Measurements from ENCODE around the gene IL2RG.

IL2RG gene

DNA sequence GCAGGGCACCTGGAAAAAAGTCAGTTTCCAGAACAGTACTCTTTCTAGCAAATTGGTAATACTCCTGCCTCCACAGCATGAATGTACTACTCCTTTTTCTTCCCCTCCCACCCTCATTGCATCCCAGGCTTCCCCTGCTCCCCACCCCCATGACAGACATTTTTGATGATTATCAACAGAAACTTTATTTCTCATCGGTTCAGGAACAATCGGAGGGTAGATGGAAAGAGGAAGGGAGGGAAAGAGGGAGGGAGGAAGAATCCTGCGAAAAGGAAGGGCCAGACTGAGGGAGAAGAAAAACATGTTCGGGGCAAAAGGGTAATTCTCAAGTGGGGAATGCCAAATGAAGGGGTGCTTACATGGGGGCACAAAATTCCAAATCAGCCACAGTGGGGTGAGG lies 4.1 kb downstream of the IL2RG start:
- DNase-seq: no peak

DNA sequence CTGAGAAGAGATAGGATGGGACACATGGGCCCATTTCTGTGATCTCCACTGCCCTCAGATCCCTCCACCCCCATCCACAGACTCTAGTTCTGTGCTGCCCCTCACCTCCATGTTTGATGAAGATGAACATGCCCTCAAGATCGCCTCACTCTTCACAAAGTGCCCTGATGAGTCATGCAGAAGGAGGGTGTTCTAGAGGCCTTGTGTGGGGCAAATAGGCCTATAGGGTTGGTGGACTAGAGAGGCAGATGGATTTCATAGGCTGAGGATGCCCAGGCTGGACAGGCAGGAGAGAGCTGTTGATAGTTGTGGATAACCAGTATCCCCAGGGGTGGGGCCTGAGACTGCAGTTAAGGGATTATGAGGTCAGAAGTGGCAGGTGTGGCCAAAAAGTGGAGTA lies 5.0 kb downstream of the IL2RG start, which contains the start of gene CXorf65:
CXorf65 (minus strand) TSS at position 314 of the 400 bp plus-strand sequence; CDS start at position 130, 184 bp downstream.
- DNase-seq: no peak

DNA sequence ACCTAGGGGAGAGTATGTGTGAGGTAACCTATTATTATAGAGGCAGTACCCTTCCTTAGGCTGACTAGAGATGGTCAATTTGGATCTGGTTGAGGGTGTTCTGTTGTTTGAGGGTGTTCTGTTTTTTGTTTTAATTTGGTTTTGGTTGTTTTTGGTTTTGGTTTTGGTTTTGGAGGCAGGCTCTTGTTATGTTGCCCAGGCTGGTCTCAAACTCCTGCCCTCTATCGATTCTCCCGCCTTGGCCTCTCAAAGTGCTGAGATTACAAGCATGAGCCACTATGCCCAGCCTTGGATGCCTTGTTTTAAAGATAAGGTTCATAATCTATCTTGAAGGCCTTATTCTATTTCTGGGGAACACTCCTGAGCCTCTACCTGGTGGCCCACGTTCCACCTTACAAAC lies 5.7 kb downstream of the IL2RG start:
- no peak for DNase-seq

DNA sequence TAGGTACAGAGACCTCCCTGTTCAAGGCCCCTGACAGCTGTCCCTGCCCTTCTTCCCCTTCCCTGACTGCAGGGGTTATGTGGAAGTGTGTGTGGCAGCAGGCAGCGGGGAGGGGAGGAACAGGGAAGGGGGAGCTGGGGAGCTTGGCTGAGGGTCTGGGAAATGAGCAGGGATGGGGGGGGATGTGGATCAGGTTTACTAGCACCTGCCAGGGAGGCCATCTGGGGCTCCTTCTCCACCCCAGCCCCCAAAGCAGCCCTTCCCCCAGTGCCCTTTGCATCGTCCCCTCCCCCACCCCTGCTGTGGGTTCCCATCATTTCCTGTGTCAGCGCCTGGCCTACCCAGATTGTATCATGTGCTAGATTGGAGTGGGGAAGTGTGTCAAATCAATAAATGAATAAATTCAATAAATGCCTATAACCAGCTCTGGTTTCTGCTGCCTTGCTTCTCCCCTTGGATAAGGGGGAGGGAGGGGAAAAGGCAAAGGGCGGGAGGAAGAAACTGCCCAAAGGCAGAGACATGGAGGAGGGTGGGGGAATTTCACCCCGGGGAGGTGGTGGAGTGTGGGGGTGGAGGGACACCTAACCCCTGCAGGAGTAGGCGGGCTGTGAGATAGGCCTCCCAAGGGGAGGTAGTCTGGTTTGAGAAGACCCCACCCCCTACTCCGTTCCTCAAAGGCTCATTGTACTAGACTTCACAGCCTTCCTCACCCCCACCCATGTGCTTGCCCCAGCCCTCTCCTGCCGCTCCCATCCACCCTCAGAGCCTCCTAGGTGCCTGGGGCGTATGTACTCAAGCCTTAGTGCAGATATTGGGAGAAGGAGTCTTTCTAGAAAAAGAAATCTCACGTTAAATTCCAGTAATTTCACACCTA lies 8.0 kb downstream of the IL2RG start:
- DNase-seq: peak; percentile 83

GRCh38 chrX:71102292-71102691 lies 9.1 kb downstream of the IL2RG start:
- no peak for DNase-seq

DNA sequence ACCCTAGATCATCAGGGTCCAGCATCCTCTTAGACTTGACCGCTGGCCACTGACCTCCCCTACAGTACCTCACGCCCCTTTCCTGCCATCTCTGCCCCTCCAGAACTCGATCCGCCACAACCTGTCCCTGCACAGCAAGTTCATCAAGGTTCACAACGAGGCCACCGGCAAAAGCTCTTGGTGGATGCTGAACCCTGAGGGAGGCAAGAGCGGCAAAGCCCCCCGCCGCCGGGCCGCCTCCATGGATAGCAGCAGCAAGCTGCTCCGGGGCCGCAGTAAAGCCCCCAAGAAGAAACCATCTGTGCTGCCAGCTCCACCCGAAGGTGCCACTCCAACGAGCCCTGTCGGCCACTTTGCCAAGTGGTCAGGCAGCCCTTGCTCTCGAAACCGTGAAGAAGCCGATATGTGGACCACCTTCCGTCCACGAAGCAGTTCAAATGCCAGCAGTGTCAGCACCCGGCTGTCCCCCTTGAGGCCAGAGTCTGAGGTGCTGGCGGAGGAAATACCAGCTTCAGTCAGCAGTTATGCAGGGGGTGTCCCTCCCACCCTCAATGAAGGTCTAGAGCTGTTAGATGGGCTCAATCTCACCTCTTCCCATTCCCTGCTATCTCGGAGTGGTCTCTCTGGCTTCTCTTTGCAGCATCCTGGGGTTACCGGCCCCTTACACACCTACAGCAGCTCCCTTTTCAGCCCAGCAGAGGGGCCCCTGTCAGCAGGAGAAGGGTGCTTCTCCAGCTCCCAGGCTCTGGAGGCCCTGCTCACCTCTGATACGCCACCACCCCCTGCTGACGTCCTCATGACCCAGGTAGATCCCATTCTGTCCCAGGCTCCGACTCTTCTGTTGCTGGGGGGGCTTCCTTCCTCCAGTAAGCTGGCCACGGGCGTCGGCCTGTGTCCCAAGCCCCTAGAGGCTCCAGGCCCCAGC lies 10.5 kb downstream of the IL2RG start:
- DNase-seq: no peak

- DNase-seq: no peak
These were observed 11.6 kb downstream of the IL2RG start for GRCh38 chrX:71099736-71100135.

GRCh38 chrX:71098951-71099506 lies 12.3 kb downstream of the IL2RG start:
- no peak for DNase-seq

DNA sequence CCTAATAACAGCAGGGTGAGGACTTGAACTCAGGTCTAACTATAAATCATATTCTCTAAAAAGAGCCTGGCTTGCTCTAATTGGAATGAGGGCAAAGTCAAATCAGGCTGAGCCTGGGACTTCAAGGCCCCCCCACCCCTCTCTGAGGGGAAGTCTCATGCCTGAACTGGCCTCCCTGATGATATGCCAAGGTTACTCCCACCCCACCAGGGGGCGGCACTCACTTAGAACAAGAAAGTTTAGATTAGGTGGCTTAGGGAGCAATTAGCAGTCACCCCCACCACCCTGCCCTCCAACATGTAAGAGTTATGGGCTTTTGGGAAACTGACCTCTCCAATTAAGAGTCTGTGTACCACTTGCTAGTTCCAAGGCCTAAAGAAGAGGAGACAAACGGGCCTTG lies 13.1 kb downstream of the IL2RG start:
- DNase-seq: no peak

DNA sequence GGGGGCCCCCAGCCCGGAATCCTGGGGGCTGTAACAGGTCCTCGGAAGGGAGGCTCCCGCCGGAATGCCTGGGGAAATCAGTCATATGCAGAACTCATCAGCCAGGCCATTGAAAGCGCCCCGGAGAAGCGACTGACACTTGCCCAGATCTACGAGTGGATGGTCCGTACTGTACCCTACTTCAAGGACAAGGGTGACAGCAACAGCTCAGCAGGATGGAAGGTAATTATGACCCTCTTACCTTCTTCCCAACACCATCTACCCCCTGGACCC lies 14.7 kb downstream of the IL2RG start:
- DNase-seq: no peak

DNA sequence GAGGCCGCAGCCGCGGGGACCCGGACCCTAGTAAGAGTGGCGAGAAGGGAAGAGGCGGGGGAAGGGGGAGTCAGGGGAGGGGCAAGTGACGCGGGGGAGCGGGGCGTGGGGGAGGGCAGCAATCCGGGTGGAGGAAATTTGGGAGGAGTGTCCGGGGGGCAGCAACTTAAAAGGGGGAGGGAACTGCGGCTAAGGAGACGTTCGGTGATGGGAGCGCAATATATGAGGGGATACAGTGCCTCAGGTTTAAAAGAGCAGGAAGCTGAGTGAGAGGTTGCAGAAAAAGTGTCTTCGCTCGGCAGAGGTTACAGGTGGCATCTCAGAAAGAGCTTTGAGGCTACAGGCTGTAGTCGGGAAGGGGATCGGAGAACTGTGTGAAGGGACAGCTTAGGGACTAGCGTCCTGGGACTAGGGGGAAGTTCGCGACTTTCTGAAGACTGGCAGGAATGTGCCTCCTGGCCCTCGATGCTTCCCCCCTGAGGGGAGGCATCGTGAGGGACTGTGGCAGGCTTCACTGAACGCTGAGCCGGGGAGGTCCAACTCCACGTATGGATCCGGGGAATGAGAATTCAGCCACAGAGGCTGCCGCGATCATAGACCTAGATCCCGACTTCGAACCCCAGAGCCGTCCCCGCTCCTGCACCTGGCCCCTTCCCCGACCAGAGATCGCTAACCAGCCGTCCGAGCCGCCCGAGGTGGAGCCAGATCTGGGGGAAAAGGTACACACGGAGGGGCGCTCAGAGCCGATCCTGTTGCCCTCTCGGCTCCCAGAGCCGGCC lies 15.2 kb downstream of the IL2RG start:
- DNase-seq: peak; percentile 69

DNA sequence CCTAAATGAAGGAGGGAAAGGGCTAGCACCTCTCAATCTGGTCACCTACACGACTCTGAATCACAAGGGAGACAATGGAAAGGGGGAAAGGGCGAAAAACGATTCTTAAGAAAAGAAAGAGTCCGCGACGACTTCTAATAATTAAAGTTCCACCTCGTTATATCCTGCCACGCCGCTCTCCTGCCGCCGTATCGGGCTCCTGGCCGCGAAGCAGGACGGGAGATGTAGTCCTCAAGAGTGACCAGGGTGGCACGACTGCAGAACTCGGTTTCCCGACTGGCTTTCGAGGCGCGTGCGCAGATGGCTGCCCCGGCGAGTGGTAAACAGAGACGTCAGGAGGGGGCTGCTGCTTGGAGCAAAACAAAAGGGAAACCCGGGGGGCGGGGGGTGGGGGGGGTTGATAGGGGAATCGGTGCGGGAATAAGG lies 15.8 kb downstream of the IL2RG start, which contains the start of gene FOXO4:
FOXO4 (plus strand) TSS at position 297 of the 426 bp plus-strand sequence. CDS start 678 bp downstream, outside the sequence.
- peak; percentile 75 for DNase-seq

GRCh38 chrX:71095033-71095432 lies 16.3 kb downstream of the IL2RG start:
- no peak for DNase-seq

- DNase-seq: no peak
These were observed 20.1 kb downstream of the IL2RG start for GRCh38 chrX:71091263-71091662.

GRCh38 chrX:71085900-71086299 lies 25.5 kb downstream of the IL2RG start:
- DNase-seq: no peak

GRCh38 chrX:71082822-71083221 lies 28.6 kb downstream of the IL2RG start:
- DNase-seq: no peak

DNA sequence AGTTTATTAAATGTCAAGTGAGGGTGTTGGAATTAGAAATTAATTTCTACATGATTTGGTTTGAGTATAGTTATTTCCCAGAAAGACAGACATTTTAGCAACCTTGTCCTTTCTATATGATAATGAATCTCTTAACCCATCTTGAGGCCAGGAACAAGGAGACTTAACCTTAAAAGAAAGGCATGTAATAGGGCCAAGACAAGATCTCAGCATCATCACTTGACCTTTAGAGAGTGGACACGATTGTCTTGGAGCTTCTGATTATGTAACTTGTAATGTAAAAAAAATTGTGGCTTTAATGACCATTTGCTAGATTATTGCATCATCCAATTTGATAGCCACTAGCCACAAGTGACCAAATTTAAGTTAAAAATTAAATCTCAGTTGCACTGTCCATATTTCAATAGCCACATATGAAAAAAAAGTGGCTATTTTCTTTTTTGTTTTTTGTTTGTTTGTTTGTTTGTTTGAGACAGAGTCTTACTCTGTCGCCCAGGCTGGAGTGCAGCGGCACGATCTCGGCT lies 29.2 kb downstream of the IL2RG start:
- DNase-seq: no peak

DNA sequence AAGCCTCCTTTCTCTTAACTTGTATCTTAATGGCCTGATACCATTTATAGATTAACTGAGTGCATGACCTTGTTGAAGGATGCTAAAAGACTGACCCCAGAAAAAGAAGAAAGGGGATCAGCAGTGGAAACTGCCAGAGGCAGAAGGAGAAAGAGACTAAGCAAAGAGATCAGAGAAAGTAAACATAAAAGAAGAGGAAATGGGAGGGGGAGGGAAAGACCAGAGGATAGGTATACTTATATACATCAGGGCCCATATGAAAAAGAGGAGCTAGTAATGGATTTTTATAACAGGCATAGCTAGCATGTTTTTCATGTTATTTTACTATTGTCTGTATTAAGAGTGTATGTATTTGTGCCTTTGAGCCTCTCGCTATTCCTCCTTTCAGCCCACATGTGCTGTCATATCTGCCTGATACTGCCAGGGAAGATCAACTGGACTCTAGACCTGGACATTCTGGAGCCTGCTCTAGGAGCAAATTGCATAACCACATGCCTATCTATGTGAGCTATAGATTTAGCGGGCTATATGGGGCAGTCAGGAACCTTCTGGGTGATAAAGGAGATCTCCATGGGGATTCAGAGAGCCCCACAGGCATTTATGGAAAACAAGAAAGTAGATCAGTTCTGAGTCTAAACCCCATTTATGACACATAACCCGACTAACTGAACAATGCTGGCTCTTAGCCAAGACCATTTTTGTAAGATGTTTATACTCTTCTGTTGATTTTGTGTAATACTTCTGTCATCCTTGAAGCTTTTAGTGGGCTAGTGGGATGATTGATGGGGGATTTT lies 29.9 kb downstream of the IL2RG start:
- no peak for DNase-seq

GRCh38 chrX:71070531-71070930 lies 40.8 kb downstream of the IL2RG start:
- DNase-seq: no peak

- peak; percentile 86 for DNase-seq
These were observed 43.1 kb downstream of the IL2RG start, which contains the start of gene SNX12 for GRCh38 chrX:71068044-71068918. SNX12 (minus strand) TSS chrX:71068334; CDS start chrX:71068306, 28 bp downstream.

GRCh38 chrX:71067712-71068043 lies 43.7 kb downstream of the IL2RG start:
- no peak for DNase-seq

All from NCI-H2171 (cell line).